ENCODE results near the gene ELSPBP1.

The ELSPBP1 gene

DNA sequence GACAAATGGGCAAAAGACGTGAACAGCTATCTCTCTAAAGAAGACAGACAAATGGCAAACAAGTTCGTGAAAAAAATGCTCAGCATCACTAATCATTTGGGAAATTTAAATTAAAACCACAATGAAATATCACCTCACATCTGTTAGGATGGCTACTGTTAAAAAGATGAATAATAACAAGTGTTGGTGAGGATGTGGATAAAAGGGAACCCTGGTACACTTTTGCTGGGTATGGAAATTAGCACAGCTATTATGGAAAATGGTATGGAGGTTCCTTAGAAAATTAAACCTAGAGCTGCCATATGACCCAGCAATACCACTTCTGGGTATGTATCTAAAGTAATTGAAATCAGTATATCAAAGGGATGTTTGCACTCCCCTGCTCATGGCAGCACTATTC is 42.3 kb downstream of the ELSPBP1 start:
- H3K36me3 ChIP-seq (ENCODE audit: low read depth), result no peaks in the 10 kb centered on the region
- DNase-seq (ENCODE audit: low spot score), result no peak
- no peaks in the 10 kb centered on the region for H3K27me3 ChIP-seq (ENCODE audit: insufficient read depth, poor library complexity, severe bottlenecking)
- H3K4me3 ChIP-seq (ENCODE audit: severe bottlenecking), result no peak overlapping the region
- H3K4me1 ChIP-seq (ENCODE audit: insufficient read depth, poor library complexity, severe bottlenecking), result no peaks in the 10 kb centered on the region
- H3K9me3 ChIP-seq (ENCODE audit: severe bottlenecking), result no peaks in the 10 kb centered on the region
- TF ChIP-seq, protein P1, sequence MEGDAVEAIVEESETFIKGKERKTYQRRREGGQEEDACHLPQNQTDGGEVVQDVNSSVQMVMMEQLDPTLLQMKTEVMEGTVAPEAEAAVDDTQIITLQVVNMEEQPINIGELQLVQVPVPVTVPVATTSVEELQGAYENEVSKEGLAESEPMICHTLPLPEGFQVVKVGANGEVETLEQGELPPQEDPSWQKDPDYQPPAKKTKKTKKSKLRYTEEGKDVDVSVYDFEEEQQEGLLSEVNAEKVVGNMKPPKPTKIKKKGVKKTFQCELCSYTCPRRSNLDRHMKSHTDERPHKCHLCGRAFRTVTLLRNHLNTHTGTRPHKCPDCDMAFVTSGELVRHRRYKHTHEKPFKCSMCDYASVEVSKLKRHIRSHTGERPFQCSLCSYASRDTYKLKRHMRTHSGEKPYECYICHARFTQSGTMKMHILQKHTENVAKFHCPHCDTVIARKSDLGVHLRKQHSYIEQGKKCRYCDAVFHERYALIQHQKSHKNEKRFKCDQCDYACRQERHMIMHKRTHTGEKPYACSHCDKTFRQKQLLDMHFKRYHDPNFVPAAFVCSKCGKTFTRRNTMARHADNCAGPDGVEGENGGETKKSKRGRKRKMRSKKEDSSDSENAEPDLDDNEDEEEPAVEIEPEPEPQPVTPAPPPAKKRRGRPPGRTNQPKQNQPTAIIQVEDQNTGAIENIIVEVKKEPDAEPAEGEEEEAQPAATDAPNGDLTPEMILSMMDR (IDR thresholded peaks at IDR 0.05; ENCODE audit: poor library complexity, severe bottlenecking), result no peak
- no peak overlapping the region for H3K27ac ChIP-seq (ENCODE audit: poor library complexity, severe bottlenecking)
- no peak for ATAC-seq (ENCODE audit: low read depth)

- Histone ChIP-seq H3K36me3 (ENCODE audit: low read depth) (no peaks in the 10 kb centered on the region), H3K4me3 (ENCODE audit: severe bottlenecking) (no peak overlapping the region), H3K4me1 (ENCODE audit: insufficient read depth, poor library complexity, severe bottlenecking) (no peaks in the 10 kb centered on the region), H3K9me3 (ENCODE audit: severe bottlenecking) (no peaks in the 10 kb centered on the region), H3K27me3 (ENCODE audit: insufficient read depth, poor library complexity, severe bottlenecking) (no peaks in the 10 kb centered on the region), H3K27ac (ENCODE audit: poor library complexity, severe bottlenecking) (no peak overlapping the region)
- no peak for DNase-seq (ENCODE audit: low spot score)
- ATAC-seq (ENCODE audit: low read depth), result no peak
- TF ChIP-seq, protein P1 (IDR thresholded peaks at IDR 0.05; ENCODE audit: poor library complexity, severe bottlenecking), result no peak
These were observed 47.6 kb downstream of the ELSPBP1 start for GRCh38 chr19:48041877-48042580.

DNA sequence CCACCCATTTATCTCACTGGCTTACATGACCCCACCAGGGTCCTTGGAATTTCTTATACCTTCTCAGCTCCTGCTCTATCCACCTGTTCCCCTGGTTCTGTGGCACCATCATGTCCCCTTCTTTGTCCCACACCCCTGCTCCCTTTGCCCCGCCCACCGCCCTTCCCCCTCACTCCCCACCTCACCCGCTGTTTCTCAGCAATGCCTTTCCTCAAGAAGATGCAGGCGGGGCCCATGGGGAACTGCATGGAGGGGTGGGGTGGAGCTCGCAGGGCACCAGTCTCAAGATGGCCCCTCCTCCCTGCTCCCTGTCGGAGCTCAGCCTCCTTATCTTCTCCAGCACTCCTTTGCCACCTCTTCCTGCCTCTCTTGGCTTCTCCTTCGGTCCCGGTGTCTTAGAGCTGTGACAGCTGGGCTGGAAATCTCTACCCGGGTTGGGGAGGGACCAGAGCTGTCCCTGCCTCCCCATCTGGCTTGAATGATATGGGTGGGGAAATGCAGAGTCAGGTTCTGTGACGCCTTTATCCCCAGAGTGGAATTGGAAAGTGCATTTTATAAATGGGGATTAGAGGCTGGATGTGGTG is 49.3 kb downstream of the ELSPBP1 start, which contains the start of gene CABP5:
Gene CABP5, minus strand, starts transcription at position 405 of the 584 bp plus-strand sequence. Its CDS starts 157 bp downstream, at position 248.
- no peak within 1 kb of the TSS for H3K27ac ChIP-seq (ENCODE audit: poor library complexity, severe bottlenecking)
- DNase-seq (ENCODE audit: low spot score) (no peak), ATAC-seq (ENCODE audit: low read depth) (no peak)
- H3K9me3 ChIP-seq (ENCODE audit: severe bottlenecking), result no peaks in the 10 kb centered on the region
- no peaks in the 10 kb centered on the region for H3K4me1 ChIP-seq (ENCODE audit: insufficient read depth, poor library complexity, severe bottlenecking)
- no peaks in the 10 kb centered on the region for H3K27me3 ChIP-seq (ENCODE audit: insufficient read depth, poor library complexity, severe bottlenecking)
- H3K36me3 ChIP-seq (ENCODE audit: low read depth), result no peaks in the 10 kb centered on the region
- no peak within 1 kb of the TSS for H3K4me3 ChIP-seq (ENCODE audit: severe bottlenecking)
- TF ChIP-seq, protein P1 (IDR thresholded peaks at IDR 0.05; ENCODE audit: poor library complexity, severe bottlenecking), result no peak

GRCh38 chr19:48044561-48044960 is 50.1 kb downstream of the ELSPBP1 start:
- H3K27ac ChIP-seq (ENCODE audit: poor library complexity, severe bottlenecking), result no peak overlapping the region
- ATAC-seq (ENCODE audit: low read depth) (no peak), DNase-seq (ENCODE audit: low spot score) (no peak)
- H3K36me3 ChIP-seq (ENCODE audit: low read depth), result no peaks in the 10 kb centered on the region
- TF ChIP-seq, protein P1 (IDR thresholded peaks at IDR 0.05; ENCODE audit: poor library complexity, severe bottlenecking), result no peak
- H3K4me3 ChIP-seq (ENCODE audit: severe bottlenecking), result no peak overlapping the region
- no peaks in the 10 kb centered on the region for H3K27me3 ChIP-seq (ENCODE audit: insufficient read depth, poor library complexity, severe bottlenecking)
- H3K4me1 ChIP-seq (ENCODE audit: insufficient read depth, poor library complexity, severe bottlenecking), result no peaks in the 10 kb centered on the region
- no peaks in the 10 kb centered on the region for H3K9me3 ChIP-seq (ENCODE audit: severe bottlenecking)
